AML-193 (cell line): ENCODE measurements around the gene USP24.
"Not testable (repeated sequence)": the region's sequence is repeated elsewhere in the genome, so short reads cannot be mapped to it uniquely, and the experiment has no call there.

Experiments
- DNase-seq, 2 experiments: peaks; one replicate each; lab custom pipeline; 2025; lab: John Stamatoyannopoulos, UW

The USP24 gene

GRCh38 chr1:55124470-55124869 is 90.7 kb downstream of the USP24 start:
- DNase-seq, result no peak

- no peak for DNase-seq
Observed at GRCh38 chr1:55120538-55120937, 94.6 kb downstream of the USP24 start.

GRCh38 chr1:55118651-55119329 is 96.4 kb downstream of the USP24 start:
- DNase-seq, result no peak

- DNase-seq, result peak in 1 of 2 experiments; percentile 6
Observed at GRCh38 chr1:55117941-55118340, 97.2 kb downstream of the USP24 start.

GRCh38 chr1:55109005-55109404 is 106.2 kb downstream of the USP24 start:
- DNase-seq, result not testable (repeated sequence)

- DNase-seq, result no peak
Observed at GRCh38 chr1:55107101-55107500, 108.1 kb downstream of the USP24 start.

GRCh38 chr1:55103891-55104290 is 111.3 kb downstream of the USP24 start:
- no peak for DNase-seq

- no peak for DNase-seq
Observed at GRCh38 chr1:55095095-55095494, 120.1 kb downstream of the USP24 start.

GRCh38 chr1:55092475-55092874 is 122.7 kb downstream of the USP24 start:
- no peak for DNase-seq

- DNase-seq, result no peak
Observed at GRCh38 chr1:55089683-55090082, 125.5 kb downstream of the USP24 start.

- no peak for DNase-seq
Observed at GRCh38 chr1:55088413-55088812, 126.8 kb downstream of the USP24 start.

- DNase-seq, result no peak
Observed at GRCh38 chr1:55087439-55087838, 127.7 kb downstream of the USP24 start.

GRCh38 chr1:55084257-55084656 is 130.9 kb downstream of the USP24 start:
- no peak for DNase-seq

GRCh38 chr1:55081905-55082296 is 133.3 kb downstream of the USP24 start:
- DNase-seq, result no peak

GRCh38 chr1:55081188-55081904 is 133.8 kb downstream of the USP24 start:
- DNase-seq, result no peak

GRCh38 chr1:55079651-55080050 is 135.5 kb downstream of the USP24 start:
- DNase-seq, result no peak

- DNase-seq, result no peak
Observed at GRCh38 chr1:55078470-55078869, 136.7 kb downstream of the USP24 start.

- no peak for DNase-seq
Observed at GRCh38 chr1:55076356-55076755, 138.8 kb downstream of the USP24 start.

GRCh38 chr1:55074455-55074854 is 140.7 kb downstream of the USP24 start:
- DNase-seq, result no peak

GRCh38 chr1:55073187-55073916 is 141.8 kb downstream of the USP24 start:
- DNase-seq, result no peak

- DNase-seq, result peak; percentile 8 to 22
Observed at GRCh38 chr1:55071477-55071876, 143.7 kb downstream of the USP24 start.

GRCh38 chr1:55070293-55071164 is 144.6 kb downstream of the USP24 start:
- DNase-seq, result no peak
